SU-DHL-6 (cell line): ENCODE data around the gene HDGFL3.

Experiments used
- H2AFZ ChIP-seq: fragments of 200-600 bp; sonication (generic); 2 replicates; pipeline ENCODE4 v1.6.1; 2014; ENCODE audit warnings: low read depth, mild to moderate bottlenecking, moderate library complexity, mixed read lengths, antibody characterized with exemption, low read length; ENCODE audit not compliant: severe bottlenecking
- H3F3A ChIP-seq: fragments of 200-600 bp; shearing (Covaris generic); 2 replicates; pipeline ENCODE4 v1.6.0; 2016; ENCODE audit warnings: antibody characterized with exemption, mild to moderate bottlenecking; ENCODE audit not compliant: insufficient read depth
- H3K27ac ChIP-seq: fragments of 200-600 bp; sonication (generic); 2 replicates; pipeline ENCODE4 v1.5.1; 2016; ENCODE audit warnings: low read depth, mild to moderate bottlenecking, low read length, moderate library complexity, mixed read lengths
- H3K27me3 ChIP-seq: fragments of 200-600 bp; sonication (generic), shearing (Covaris generic); 2 replicates; pipeline ENCODE4 v1.6.0; 2014; ENCODE audit warnings: mild to moderate bottlenecking, low read length
- H3K36me3 ChIP-seq: fragments of 200-600 bp; sonication (generic); 2 replicates; pipeline ENCODE4 v1.6.1; 2014; ENCODE audit warnings: mild to moderate bottlenecking, low read length, mixed read lengths
- H3K4me2 ChIP-seq: fragments of 300-600, 200-600 bp; shearing (Covaris generic), sonication (generic); 2 replicates; pipeline ENCODE4 v1.6.0; 2014; ENCODE audit warnings: low read length, low read depth, mild to moderate bottlenecking; ENCODE audit not compliant: poor library complexity, severe bottlenecking
- H3K4me3 ChIP-seq: fragments of 200-600 bp; sonication (generic); 2 replicates; pipeline ENCODE4 v1.5.1; 2014; ENCODE audit warnings: antibody characterized with exemption, low read length, mild to moderate bottlenecking, mixed read lengths; ENCODE audit not compliant: insufficient read depth, poor library complexity, severe bottlenecking
- H3K79me2 ChIP-seq: fragments of 200-600 bp; sonication (generic); 2 replicates; pipeline ENCODE4 v1.6.1; 2014; ENCODE audit warnings: mild to moderate bottlenecking, low read length, moderate library complexity; ENCODE audit not compliant: insufficient read depth
- H3K9ac ChIP-seq: fragments of 200-600 bp; sonication (generic); 2 replicates; pipeline ENCODE4 v1.7.0; 2014; ENCODE audit warnings: mild to moderate bottlenecking, low read length
- H3K9me2 ChIP-seq: fragments of 200-600 bp; sonication (generic); replicated peaks from 2 replicates; pipeline ENCODE4 v1.6.1; 2014; ENCODE audit warnings: low read length; ENCODE audit not compliant: insufficient read depth
- H3K9me3 ChIP-seq: fragments of 200-600 bp; sonication (generic); 2 replicates; pipeline ENCODE4 v1.6.1; 2014; ENCODE audit warnings: low read length, mixed read lengths; ENCODE audit not compliant: insufficient read depth
- H4K20me1 ChIP-seq: fragments of 200-600 bp; sonication (generic); 2 replicates; pipeline ENCODE4 v1.6.1; 2014; ENCODE audit warnings: low read depth, mild to moderate bottlenecking, antibody characterized with exemption, low read length, moderate library complexity, mixed read lengths
- EZH2phosphoT487 ChIP-seq: fragments of 200-600 bp; sonication (generic), shearing (Covaris generic); conservative IDR thresholded peaks from 2 replicates; pipeline ENCODE4 v1.6.1; 2018; ENCODE audit warnings: mild to moderate bottlenecking, antibody characterized with exemption, low read length, moderate library complexity, mixed read lengths
- TF ChIP-seq, protein P1 (sequence below): fragments of 200-600 bp; sonication (generic); IDR thresholded peaks from one replicate; pipeline ENCODE4 v1.5.1; 2017; ENCODE audit warnings: antibody characterized with exemption, mild to moderate bottlenecking, low read length, moderate library complexity; ENCODE audit not compliant: insufficient read depth, poor library complexity, severe bottlenecking

The HDGFL3 gene

DNA sequence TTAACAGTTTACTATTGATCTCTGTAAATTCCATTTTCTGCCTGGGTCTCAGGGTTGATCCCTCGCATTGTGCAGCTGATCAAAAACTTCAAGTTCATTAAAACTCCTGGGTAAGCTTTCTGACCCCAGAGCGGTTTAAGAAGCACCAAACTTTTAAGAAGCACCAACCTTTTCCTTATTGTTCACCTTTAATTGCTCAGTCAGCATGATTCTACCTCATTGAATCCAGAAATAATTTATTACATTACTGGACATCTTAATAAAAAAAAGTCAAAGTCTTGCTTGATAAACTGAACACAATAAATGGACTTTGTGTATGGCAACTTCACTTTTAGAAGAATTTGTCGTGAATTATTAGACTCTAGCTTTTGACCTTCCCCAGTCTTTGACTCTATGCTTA, 46.9 kb downstream of the HDGFL3 start:
- no peak overlapping the region for H3K27ac ChIP-seq

DNA sequence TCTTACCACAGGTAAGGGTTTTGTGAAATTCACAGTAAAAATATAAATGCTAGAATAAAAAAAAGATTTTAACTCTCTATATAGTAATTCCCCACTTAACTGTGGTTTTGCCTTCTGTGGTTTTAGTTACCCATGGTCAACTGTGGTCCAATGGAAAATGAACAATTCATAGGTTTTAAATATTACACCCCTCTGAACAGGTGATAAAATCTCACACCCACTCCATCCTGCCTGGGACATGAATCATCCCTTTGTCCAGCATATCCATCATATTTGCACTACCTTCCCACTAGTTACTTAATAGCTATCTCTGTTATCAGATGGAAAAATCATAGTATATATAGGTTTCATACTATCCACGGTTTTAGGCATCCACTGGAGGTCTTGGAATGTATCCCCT, 49.2 kb downstream of the HDGFL3 start:
- no peaks in the 10 kb centered on the region for H3K79me2 ChIP-seq
- no peaks in the 10 kb centered on the region for H3K9me3 ChIP-seq
- no peaks in the 10 kb centered on the region for H4K20me1 ChIP-seq
- no peak overlapping the region for H3K4me2 ChIP-seq
- no peaks in the 10 kb centered on the region for H3K36me3 ChIP-seq
- 0 out of 2 replicates have a peak, but pooled peaks cover 4% of the 10 kb centered on the region for H3K27me3 ChIP-seq
- no peak overlapping the region for H2AFZ ChIP-seq
- no peak overlapping the region for H3K4me3 ChIP-seq
- no peaks in the 10 kb centered on the region for H3F3A ChIP-seq
- no peaks in the 10 kb centered on the region for H3K9me2 ChIP-seq
- TF ChIP-seq, protein P1, sequence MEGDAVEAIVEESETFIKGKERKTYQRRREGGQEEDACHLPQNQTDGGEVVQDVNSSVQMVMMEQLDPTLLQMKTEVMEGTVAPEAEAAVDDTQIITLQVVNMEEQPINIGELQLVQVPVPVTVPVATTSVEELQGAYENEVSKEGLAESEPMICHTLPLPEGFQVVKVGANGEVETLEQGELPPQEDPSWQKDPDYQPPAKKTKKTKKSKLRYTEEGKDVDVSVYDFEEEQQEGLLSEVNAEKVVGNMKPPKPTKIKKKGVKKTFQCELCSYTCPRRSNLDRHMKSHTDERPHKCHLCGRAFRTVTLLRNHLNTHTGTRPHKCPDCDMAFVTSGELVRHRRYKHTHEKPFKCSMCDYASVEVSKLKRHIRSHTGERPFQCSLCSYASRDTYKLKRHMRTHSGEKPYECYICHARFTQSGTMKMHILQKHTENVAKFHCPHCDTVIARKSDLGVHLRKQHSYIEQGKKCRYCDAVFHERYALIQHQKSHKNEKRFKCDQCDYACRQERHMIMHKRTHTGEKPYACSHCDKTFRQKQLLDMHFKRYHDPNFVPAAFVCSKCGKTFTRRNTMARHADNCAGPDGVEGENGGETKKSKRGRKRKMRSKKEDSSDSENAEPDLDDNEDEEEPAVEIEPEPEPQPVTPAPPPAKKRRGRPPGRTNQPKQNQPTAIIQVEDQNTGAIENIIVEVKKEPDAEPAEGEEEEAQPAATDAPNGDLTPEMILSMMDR, result no peak
- TF ChIP-seq EZH2phosphoT487, result no peak
- H3K27ac ChIP-seq, result no peak overlapping the region
- H3K9ac ChIP-seq, result no peak overlapping the region

More for the DNA sequence above, 46.9 kb downstream of the HDGFL3 start:
- Histone ChIP-seq H4K20me1 (no peaks in the 10 kb centered on the region), H3K36me3 (no peaks in the 10 kb centered on the region), H3K9ac (no peak overlapping the region), H3K4me2 (no peak overlapping the region), H3K4me3 (no peak overlapping the region), H3K27me3 (0 out of 2 replicates have a peak, but pooled peaks cover 4% of the 10 kb centered on the region), H3K9me2 (no peaks in the 10 kb centered on the region), H3K79me2 (no peaks in the 10 kb centered on the region), H2AFZ (no peak overlapping the region), H3K9me3 (no peaks in the 10 kb centered on the region), H3F3A (no peaks in the 10 kb centered on the region)
- no peak for TF ChIP-seq EZH2phosphoT487
- TF ChIP-seq, protein P1, result no peak

DNA sequence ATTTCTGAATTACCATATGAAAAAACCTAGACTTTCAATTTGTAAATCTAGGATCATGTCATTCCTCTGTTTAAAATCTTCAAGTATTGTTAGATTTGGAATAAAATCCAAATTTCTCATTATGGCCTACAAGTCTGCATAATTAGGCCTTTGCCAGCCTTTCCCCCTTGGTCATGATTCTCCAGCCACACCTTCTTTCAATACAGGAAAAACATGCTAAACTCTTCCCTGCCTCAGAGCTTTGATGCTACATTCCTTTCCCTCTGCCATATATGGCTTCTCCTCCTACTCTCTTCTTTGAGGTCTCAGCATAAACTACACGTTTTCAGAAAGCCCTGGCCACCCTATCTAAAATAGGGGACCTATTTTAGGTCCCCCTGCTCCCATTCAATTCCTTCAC, 51.7 kb downstream of the HDGFL3 start:
- H3K36me3 ChIP-seq, result no peaks in the 10 kb centered on the region
- H4K20me1 ChIP-seq, result no peaks in the 10 kb centered on the region
- H3K9me2 ChIP-seq, result no peaks in the 10 kb centered on the region
- no peak overlapping the region for H3K4me3 ChIP-seq
- H3K9ac ChIP-seq, result no peak overlapping the region
- 0 out of 2 replicates have a peak, but pooled peaks cover 4% of the 10 kb centered on the region for H3K27me3 ChIP-seq
- no peaks in the 10 kb centered on the region for H3K9me3 ChIP-seq
- no peaks in the 10 kb centered on the region for H3F3A ChIP-seq
- H3K79me2 ChIP-seq, result no peaks in the 10 kb centered on the region
- no peak for TF ChIP-seq EZH2phosphoT487
- TF ChIP-seq, protein P1, result no peak
- H3K27ac ChIP-seq, result no peak overlapping the region
- H2AFZ ChIP-seq, result no peak overlapping the region
- no peak overlapping the region for H3K4me2 ChIP-seq
